HepG2 (cell line): ENCODE results near the gene COL4A3. TPM values are rescaled to one million over a fixed set of nuclear protein-coding genes. Genes with fewer than 3 reads are reported as not detected.
A peak's percentile ranks its signal among the peaks of the same experiment; 100 is the strongest.

ENCODE experiments used
- ADNP ChIP-seq: sonication (generic); formaldehyde crosslinking; IDR thresholded peaks from 2 replicates; pipeline ENCODE4 v1.4.0; 2020; ENCODE audit warnings: missing genetic modification reagents
- BRD4 ChIP-seq: sonication (generic); formaldehyde crosslinking; IDR thresholded peaks from 2 replicates; pipeline ENCODE4 v1.4.0; 2020; ENCODE audit warnings: missing genetic modification reagents
- DMAP1 ChIP-seq: IDR thresholded peaks from 2 replicates; pipeline ENCODE4 v1.6.1; 2016
- DNMT1 ChIP-seq: sonication (generic); formaldehyde crosslinking; IDR thresholded peaks from 2 replicates; pipeline ENCODE4 v1.5.1; 2020; ENCODE audit warnings: mild to moderate bottlenecking, missing genetic modification reagents
- E2F5 ChIP-seq: sonication (generic); formaldehyde crosslinking; conservative IDR thresholded peaks from 2 replicates; pipeline ENCODE4 v1.4.0; 2020; ENCODE audit warnings: missing genetic modification reagents
- FOXK2 ChIP-seq: fragments of 450-650 bp; IDR thresholded peaks from 2 replicates; pipeline ENCODE4 v1.6.1; 2016
- GLI4 ChIP-seq: sonication (generic); formaldehyde crosslinking; IDR thresholded peaks from 2 replicates; pipeline ENCODE4 v1.5.1; 2020; ENCODE audit warnings: missing genetic modification reagents, mild to moderate bottlenecking, moderate library complexity, borderline replicate concordance
- HMGXB4 ChIP-seq, 2 experiments: sonication (generic) in 1 of 2; formaldehyde crosslinking in 1 of 2; IDR thresholded peaks; 2 replicates each; pipeline versions ENCODE4 v1.4.0 to v1.6.1; 2018 to 2020; ENCODE audit warnings: missing genetic modification reagents in 2 of 2, borderline replicate concordance in 1 of 2, low read depth in 1 of 2, mild to moderate bottlenecking in 1 of 2, missing biosample characterization in 1 of 2
- IRF1 ChIP-seq: sonication (generic); formaldehyde crosslinking; IDR thresholded peaks from 2 replicates; pipeline ENCODE4 v1.4.0; 2020; ENCODE audit warnings: low read depth, mild to moderate bottlenecking, missing genetic modification reagents
- JUNB ChIP-seq: sonication (generic); formaldehyde crosslinking; IDR thresholded peaks from 2 replicates; pipeline ENCODE4 v1.8.0; 2022; ENCODE audit warnings: missing genetic modification reagents, mild to moderate bottlenecking, borderline replicate concordance
- NFE2L1 ChIP-seq: sonication (generic); formaldehyde crosslinking; IDR thresholded peaks from 2 replicates; pipeline ENCODE4 v1.4.0; 2020; ENCODE audit warnings: missing genetic modification reagents, mild to moderate bottlenecking, borderline replicate concordance
- NFIB ChIP-seq: sonication (generic); formaldehyde crosslinking; IDR thresholded peaks from 2 replicates; pipeline ENCODE4 v1.9.0; 2021; ENCODE audit warnings: missing genetic modification reagents, mild to moderate bottlenecking, borderline replicate concordance
- PRMT3 ChIP-seq: sonication (generic); formaldehyde crosslinking; IDR thresholded peaks from 2 replicates; pipeline ENCODE4 v1.8.1; 2022; ENCODE audit warnings: low read depth, mild to moderate bottlenecking, moderate library complexity, missing genetic modification reagents, borderline replicate concordance
- RAD51 ChIP-seq: fragments of 450-650 bp; IDR thresholded peaks from 2 replicates; pipeline ENCODE4 v1.6.1; 2016; ENCODE audit warnings: borderline replicate concordance
- RFXANK ChIP-seq: IDR thresholded peaks from 2 replicates; pipeline ENCODE4 v1.6.1; 2016
- ZBTB44 ChIP-seq: sonication (generic); formaldehyde crosslinking; IDR thresholded peaks from 2 replicates; pipeline ENCODE4 v1.4.0; 2020; ENCODE audit warnings: missing genetic modification reagents
- ZMYM2 ChIP-seq: sonication (generic); formaldehyde crosslinking; IDR thresholded peaks from 2 replicates; pipeline ENCODE4 v1.8.0; 2022; ENCODE audit warnings: mild to moderate bottlenecking, missing genetic modification reagents
- ZMYM3 ChIP-seq: sonication (generic); formaldehyde crosslinking; IDR thresholded peaks from 2 replicates; pipeline ENCODE4 v1.5.1; 2020; ENCODE audit warnings: mild to moderate bottlenecking, missing genetic modification reagents
- ZNF256 ChIP-seq: sonication (generic); formaldehyde crosslinking; conservative IDR thresholded peaks from 2 replicates; pipeline ENCODE4 v1.4.0; 2020; ENCODE audit warnings: missing genetic modification reagents
- ZNF747 ChIP-seq: sonication (generic); formaldehyde crosslinking; IDR thresholded peaks from 2 replicates; pipeline ENCODE4 v1.8.1; 2023; ENCODE audit warnings: missing genetic modification reagents, mild to moderate bottlenecking, borderline replicate concordance
- ZNF841 ChIP-seq: sonication (generic); formaldehyde crosslinking; IDR thresholded peaks from 2 replicates; pipeline ENCODE4 v1.8.1; 2023; ENCODE audit warnings: missing genetic modification reagents, borderline replicate concordance
- polyA plus RNA-seq, 8 experiments: library from polyadenylated mRNA; depleted of rRNA in 3 of 8; stranded (reverse) in 7 of 8; unstranded in 1 of 8; fragments of >200 nt; fragmentation: Illumina TruSeq in 4 of 8; extraction: Trizol in 4 of 8; gene quantifications; 2 replicates each; pipeline versions ENCODE4 v1.2.1 to v1.2.3, GENCODE V29; 2011 to 2016; ENCODE audit warnings: low read depth in 4 of 8, missing spikeins in 1 of 8, mixed read lengths in 1 of 8; ENCODE audit not compliant: insufficient read depth in 1 of 8
- total RNA-seq, 5 experiments: library from RNA; depleted of rRNA; stranded (reverse); fragments of >200 nt; fragmentation: Illumina TruSeq; extraction: Trizol; gene quantifications; 2 replicates each; pipeline ENCODE4 v1.2.3, GENCODE V29; 2016; ENCODE audit warnings: low read depth in 1 of 5
- TF ChIP-seq, protein P1 (sequence below): sonication (generic); formaldehyde crosslinking; IDR thresholded peaks from 2 replicates; pipeline ENCODE4 v1.4.0; 2020; ENCODE audit warnings: missing genetic modification reagents

The COL4A3 gene
- total and polyA plus RNA-seq, 2 of the 13 experiments (the other 11 are each of a cell fraction or from before 2014, with no cell fraction given): 0.02 TPM; not detected in 1

DNA sequence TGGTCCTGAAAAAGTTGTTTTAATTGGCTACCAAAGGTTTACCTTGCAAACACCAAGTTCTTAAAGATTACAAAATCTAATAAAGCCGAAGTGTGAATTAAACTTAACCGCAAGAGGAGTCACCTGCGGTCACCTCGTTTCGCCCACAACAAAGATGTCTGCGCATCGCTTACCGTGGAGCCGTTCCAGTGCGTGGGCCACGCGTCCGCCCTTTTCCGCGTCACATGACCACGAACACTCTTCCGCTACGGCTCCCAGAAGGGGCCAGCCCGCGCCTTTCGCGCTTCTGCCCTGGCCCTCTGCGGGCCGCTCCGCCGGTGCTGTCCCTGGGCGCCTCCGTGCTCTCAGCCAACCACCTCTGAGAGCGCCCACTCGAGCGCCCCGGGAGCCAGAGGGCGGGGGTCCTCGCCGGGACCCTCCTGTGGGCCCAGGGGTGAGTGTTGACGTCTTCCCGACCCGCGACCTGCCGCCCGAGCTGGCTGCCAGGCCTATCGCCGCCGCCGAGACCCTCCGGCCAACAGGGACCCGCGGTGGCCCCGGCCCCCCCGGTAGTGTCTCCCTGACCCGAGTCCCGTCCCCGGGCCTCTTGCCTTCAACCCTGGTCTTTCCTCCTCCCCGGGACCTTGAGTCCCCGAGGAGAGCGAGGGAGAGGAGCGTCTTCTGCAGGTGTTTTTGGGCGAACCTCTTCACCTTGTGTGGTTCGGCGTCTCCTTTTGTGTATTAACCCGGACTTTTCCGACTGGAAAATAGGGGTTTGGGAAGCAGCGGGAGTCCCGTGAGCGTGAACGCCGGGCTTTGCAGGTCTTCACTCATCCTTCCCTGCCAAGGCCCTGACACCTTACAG, 160.8 kb downstream of the COL4A3 start, which contains the start of gene MFF (continued):
- TF ChIP-seq, protein P1, sequence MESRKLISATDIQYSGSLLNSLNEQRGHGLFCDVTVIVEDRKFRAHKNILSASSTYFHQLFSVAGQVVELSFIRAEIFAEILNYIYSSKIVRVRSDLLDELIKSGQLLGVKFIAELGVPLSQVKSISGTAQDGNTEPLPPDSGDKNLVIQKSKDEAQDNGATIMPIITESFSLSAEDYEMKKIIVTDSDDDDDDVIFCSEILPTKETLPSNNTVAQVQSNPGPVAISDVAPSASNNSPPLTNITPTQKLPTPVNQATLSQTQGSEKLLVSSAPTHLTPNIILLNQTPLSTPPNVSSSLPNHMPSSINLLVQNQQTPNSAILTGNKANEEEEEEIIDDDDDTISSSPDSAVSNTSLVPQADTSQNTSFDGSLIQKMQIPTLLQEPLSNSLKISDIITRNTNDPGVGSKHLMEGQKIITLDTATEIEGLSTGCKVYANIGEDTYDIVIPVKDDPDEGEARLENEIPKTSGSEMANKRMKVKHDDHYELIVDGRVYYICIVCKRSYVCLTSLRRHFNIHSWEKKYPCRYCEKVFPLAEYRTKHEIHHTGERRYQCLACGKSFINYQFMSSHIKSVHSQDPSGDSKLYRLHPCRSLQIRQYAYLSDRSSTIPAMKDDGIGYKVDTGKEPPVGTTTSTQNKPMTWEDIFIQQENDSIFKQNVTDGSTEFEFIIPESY (CRISPR knock-in tag): peak; percentile 78
- TF ChIP-seq NFE2L1 (CRISPR knock-in tag) (peak; percentile 59; the same call in 1 of the 2 replicates), HMGXB4 (CRISPR knock-in tag; IDR thresholded peaks at IDR 0.05; ENCODE audit: borderline replicate concordance in 1 of 2, low read depth in 1 of 2) (peak; percentile 98 to 99), ZBTB44 (CRISPR knock-in tag) (peak; percentile 96), ZNF747 (CRISPR knock-in tag) (peak; percentile 99), E2F5 (CRISPR knock-in tag) (peak; percentile 81), BRD4 (CRISPR knock-in tag) (peak; percentile 99), PRMT3 (peak; percentile 98), JUNB (CRISPR knock-in tag) (no peak), GLI4 (CRISPR knock-in tag) (no peak; the same call in 1 of the 2 replicates), DMAP1 (CRISPR knock-in tag) (peak; percentile 99), ZMYM2 (peak; percentile 35; the same call in 1 of the 2 replicates), RFXANK (CRISPR knock-in tag) (peak; percentile 65; the same call in 1 of the 2 replicates), ADNP (CRISPR knock-in tag) (0 out of 2 replicates have a peak, but pooled peaks have one; percentile 22), NFIB (CRISPR knock-in tag) (0 out of 2 replicates have a peak, but pooled peaks have one; percentile 19), DNMT1 (CRISPR knock-in tag) (peak; percentile 95; the same call in 1 of the 2 replicates), ZNF841 (peak; percentile 52; the same call in 1 of the 2 replicates), FOXK2 (0 out of 2 replicates have a peak, but pooled peaks have one; percentile 11), ZNF256 (CRISPR knock-in tag) (peak; percentile 72; the same call in 1 of the 2 replicates), ZMYM3 (CRISPR knock-in tag) (no peak; the same call in 1 of the 2 replicates), RAD51 (peak; percentile 92), IRF1 (no peak)
